Right kidney (tissue), 1 donor: ENCODE measurements around the gene ABCA13.

Experiments used
- DNase-seq: peaks from one replicate; pipeline ENCODE4 v3.0.0-alpha.2; 2016

ABCA13 gene

GRCh38 chr7:48245751-48246472 is 74.7 kb downstream of the ABCA13 start:
- DNase-seq, result no peak

- no peak for DNase-seq
Observed at GRCh38 chr7:48249166-48249565, 77.9 kb downstream of the ABCA13 start.

GRCh38 chr7:48250441-48250951 is 79.2 kb downstream of the ABCA13 start:
- no peak for DNase-seq

- no peak for DNase-seq
Observed at GRCh38 chr7:48251766-48252165, 80.5 kb downstream of the ABCA13 start.

- no peak for DNase-seq
Observed at GRCh38 chr7:48252995-48253394, 81.7 kb downstream of the ABCA13 start.

GRCh38 chr7:48255046-48255445 is 83.8 kb downstream of the ABCA13 start:
- DNase-seq, result no peak

GRCh38 chr7:48259463-48260280 is 88.4 kb downstream of the ABCA13 start:
- no peak for DNase-seq

- DNase-seq, result no peak
Observed at GRCh38 chr7:48261696-48262095, 90.4 kb downstream of the ABCA13 start.

- DNase-seq, result no peak
Observed at GRCh38 chr7:48262606-48263310, 91.5 kb downstream of the ABCA13 start.

- no peak for DNase-seq
Observed at GRCh38 chr7:48263311-48263650, 92.0 kb downstream of the ABCA13 start.

- no peak for DNase-seq
Observed at GRCh38 chr7:48269066-48269465, 97.8 kb downstream of the ABCA13 start.

- no peak for DNase-seq
Observed at GRCh38 chr7:48274662-48275061, 103.4 kb downstream of the ABCA13 start.

- no peak for DNase-seq
Observed at GRCh38 chr7:48279420-48279819, 108.2 kb downstream of the ABCA13 start.

- DNase-seq, result no peak
Observed at GRCh38 chr7:48280100-48280499, 108.8 kb downstream of the ABCA13 start.

- DNase-seq, result no peak
Observed at GRCh38 chr7:48285373-48285772, 114.1 kb downstream of the ABCA13 start.

GRCh38 chr7:48286836-48287235 is 115.6 kb downstream of the ABCA13 start:
- DNase-seq, result no peak

GRCh38 chr7:48289656-48290055 is 118.4 kb downstream of the ABCA13 start:
- no peak for DNase-seq

GRCh38 chr7:48292949-48293348 is 121.7 kb downstream of the ABCA13 start:
- DNase-seq, result no peak

GRCh38 chr7:48295296-48295971 is 124.2 kb downstream of the ABCA13 start:
- no peak for DNase-seq

GRCh38 chr7:48296966-48297365 is 125.7 kb downstream of the ABCA13 start:
- DNase-seq, result no peak

GRCh38 chr7:48298779-48299178 is 127.5 kb downstream of the ABCA13 start:
- DNase-seq, result no peak

GRCh38 chr7:48299580-48300169 is 128.4 kb downstream of the ABCA13 start:
- peak; percentile 21 for DNase-seq
